Body of pancreas (tissue), 4 donors: Measurements from ENCODE around the gene NRXN2.
A peak's percentile ranks its signal among the peaks of the same experiment; 100 is the strongest.

ENCODE experiments used
- POLR2A ChIP-seq, 3 donors: fragments of 450-650 bp; IDR thresholded peaks; one replicate each; pipeline ENCODE4 v1.6.1; 2016; ENCODE audit warnings: antibody characterized with exemption in 3 of 3, mild to moderate bottlenecking in 2 of 3
- TF ChIP-seq, protein P1 (sequence below), 7 experiments: fragments of 450-650 bp in 4 of 7; fragments of 200-600 bp in 3 of 7; sonication (generic) in 3 of 7; IDR thresholded peaks; one replicate each; pipeline ENCODE4 v1.5.1; 2016 to 2019; ENCODE audit warnings: antibody characterized with exemption in 7 of 7

DNA sequence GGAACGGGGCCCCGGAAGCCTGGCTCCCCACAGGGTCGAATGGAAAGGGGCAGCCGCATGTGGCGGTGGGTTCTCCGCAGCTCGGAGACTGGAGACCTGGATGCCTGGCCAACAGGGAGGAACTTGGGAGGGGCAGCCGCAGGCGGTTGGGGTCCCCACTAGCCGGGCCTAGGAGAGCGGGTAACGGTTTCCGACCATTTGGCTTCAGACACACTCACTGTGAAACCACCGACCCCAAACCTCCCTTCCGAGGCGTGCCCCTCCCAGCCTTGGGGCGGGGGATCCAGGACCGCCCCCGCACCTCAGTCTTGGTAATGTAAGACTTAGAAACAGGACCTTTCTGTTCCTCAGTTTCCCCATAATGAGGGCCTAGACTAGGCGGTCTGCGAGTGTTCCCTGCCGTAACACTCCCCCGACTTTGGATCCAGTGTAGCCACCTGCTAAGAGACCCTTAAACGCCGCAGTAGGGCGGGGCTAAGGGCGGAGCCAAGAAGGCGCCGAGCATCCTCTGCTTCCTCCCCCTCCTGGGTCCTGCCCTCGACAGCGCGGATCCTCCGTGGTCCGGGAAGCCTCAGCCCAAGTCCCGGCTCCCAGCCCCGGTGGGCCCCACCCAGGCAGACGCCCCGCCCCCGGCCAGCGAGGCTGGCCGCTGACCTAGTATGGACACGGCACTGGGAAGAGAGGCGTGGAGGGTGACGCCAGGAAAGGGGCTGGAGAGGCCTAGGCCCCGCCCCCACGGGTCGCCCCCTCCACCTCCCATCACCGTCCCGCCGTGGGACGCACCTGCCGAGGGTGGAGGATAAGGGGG lies 22.7 kb upstream of the NRXN2 start:
- TF ChIP-seq, protein P1, sequence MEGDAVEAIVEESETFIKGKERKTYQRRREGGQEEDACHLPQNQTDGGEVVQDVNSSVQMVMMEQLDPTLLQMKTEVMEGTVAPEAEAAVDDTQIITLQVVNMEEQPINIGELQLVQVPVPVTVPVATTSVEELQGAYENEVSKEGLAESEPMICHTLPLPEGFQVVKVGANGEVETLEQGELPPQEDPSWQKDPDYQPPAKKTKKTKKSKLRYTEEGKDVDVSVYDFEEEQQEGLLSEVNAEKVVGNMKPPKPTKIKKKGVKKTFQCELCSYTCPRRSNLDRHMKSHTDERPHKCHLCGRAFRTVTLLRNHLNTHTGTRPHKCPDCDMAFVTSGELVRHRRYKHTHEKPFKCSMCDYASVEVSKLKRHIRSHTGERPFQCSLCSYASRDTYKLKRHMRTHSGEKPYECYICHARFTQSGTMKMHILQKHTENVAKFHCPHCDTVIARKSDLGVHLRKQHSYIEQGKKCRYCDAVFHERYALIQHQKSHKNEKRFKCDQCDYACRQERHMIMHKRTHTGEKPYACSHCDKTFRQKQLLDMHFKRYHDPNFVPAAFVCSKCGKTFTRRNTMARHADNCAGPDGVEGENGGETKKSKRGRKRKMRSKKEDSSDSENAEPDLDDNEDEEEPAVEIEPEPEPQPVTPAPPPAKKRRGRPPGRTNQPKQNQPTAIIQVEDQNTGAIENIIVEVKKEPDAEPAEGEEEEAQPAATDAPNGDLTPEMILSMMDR (IDR thresholded peaks at IDR 0.05): no peak
- peak in 1 of 3 donors; percentile 17 for TF ChIP-seq POLR2A (IDR thresholded peaks at IDR 0.05)
